WERI-Rb-1 (cell line): Measurements from ENCODE around the gene PLXNB2.

Source experiments
- DNase-seq: peaks from one replicate; pipeline ENCODE4 v3.0.0-alpha.2; 2020
- H3K27ac ChIP-seq: fragments of 250-450 bp; sonication (Bioruptor Pico); 2 replicates; pipeline ENCODE4 v1.5.1; 2020; ENCODE audit warnings: mild to moderate bottlenecking, moderate library complexity
- H3K27me3 ChIP-seq: fragments of 250-450 bp; sonication (Bioruptor Pico); 2 replicates; pipeline ENCODE4 v1.5.1; 2021; ENCODE audit warnings: mild to moderate bottlenecking, low read depth, moderate library complexity; ENCODE audit not compliant: insufficient read depth, severe bottlenecking
- H3K36me3 ChIP-seq: fragments of 250-450 bp; sonication (Bioruptor Pico); 2 replicates; pipeline ENCODE4 v1.5.1; 2020; ENCODE audit warnings: mild to moderate bottlenecking, moderate library complexity
- H3K4me3 ChIP-seq: 2 replicates; pipeline ENCODE4 v1.5.1; 2011; ENCODE audit warnings: low read depth, mild to moderate bottlenecking, control low read depth, low read length
- H3K9me3 ChIP-seq: fragments of 250-450 bp; sonication (Bioruptor Pico); 2 replicates; pipeline ENCODE4 v1.5.1; 2021; ENCODE audit warnings: mild to moderate bottlenecking, moderate library complexity; ENCODE audit not compliant: severe bottlenecking
- TF ChIP-seq, protein P1 (sequence below): IDR thresholded peaks from 2 replicates; pipeline ENCODE4 v1.5.1; 2011; ENCODE audit warnings: low read depth, mild to moderate bottlenecking, control low read depth, inconsistent platforms, low read length

Gene PLXNB2

DNA sequence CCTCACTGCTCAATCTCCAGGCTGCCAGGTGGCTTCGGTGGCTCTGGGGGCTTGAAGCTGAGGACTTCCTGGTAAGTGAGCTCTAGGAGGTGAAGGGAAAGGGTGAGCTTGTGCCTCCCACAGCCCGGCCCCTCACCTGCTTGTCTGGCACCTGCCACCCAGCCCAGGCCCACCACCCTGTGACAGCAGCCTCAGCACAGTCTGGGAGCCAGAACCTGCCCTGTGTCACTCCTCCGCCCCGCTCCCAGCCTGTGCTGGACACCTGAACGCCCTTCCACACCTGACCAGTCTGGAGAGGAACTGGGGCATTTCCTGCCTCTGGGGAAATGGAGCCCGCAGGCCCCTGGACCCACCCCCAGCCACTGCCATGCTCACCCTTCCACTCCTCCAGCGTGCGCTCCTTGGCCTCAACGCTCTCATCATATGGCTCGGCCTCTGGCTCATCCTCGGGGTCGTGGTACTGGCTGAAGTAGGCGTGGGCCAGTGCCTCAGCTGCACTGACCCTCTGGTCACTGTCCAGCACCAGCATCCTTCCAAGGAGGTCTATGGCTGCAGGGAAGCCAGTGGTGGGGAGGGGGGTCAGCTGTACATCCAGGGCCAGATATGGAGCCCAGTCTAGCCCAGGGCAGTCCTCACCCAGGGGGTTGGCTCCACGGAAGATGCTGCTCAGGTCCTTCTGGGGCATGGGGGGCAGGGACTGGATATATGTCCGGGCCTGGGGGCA is 42.3 kb downstream of the PLXNB2 start:
- H3K9me3 ChIP-seq = no peaks in the 10 kb centered on the region
- H3K27me3 ChIP-seq = no peaks in the 10 kb centered on the region

DNA sequence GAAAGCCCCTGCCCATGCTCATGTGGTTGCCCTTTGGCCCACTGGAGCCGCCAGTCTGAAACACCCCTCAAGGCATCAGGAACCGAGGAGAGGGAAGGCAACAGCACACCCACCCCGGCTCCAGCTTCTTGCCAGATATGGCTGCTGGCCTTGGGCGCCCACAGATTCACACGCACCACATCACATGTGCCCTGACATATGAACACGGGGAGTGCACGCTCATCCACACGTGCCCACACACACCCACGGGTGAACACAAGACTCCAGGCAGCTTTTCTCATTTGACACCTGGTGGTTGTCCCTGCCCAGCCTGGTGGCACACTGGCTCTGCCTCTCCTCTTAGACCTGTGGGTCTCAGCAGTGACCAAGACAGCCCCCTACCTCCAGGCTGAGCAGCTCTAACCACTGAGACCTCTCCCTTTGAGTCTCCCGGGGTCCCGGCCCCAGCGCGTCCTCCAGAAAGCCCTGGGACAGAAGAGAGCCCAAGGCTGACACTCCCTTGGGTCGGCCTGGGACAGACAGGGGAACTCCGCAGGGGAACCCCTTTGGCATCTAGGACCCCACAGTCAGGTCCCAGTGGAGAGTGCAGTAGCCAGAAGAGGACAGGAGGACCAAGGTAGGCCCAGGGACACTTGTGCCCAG is 43.2 kb downstream of the PLXNB2 start:
- Histone ChIP-seq H3K4me3 (no peak overlapping the region), H3K9me3 (no peaks in the 10 kb centered on the region), H3K36me3 (peaks cover 25% of the 10 kb centered on the region), H3K27me3 (no peaks in the 10 kb centered on the region), H3K27ac (no peak overlapping the region)
- TF ChIP-seq, protein P1, sequence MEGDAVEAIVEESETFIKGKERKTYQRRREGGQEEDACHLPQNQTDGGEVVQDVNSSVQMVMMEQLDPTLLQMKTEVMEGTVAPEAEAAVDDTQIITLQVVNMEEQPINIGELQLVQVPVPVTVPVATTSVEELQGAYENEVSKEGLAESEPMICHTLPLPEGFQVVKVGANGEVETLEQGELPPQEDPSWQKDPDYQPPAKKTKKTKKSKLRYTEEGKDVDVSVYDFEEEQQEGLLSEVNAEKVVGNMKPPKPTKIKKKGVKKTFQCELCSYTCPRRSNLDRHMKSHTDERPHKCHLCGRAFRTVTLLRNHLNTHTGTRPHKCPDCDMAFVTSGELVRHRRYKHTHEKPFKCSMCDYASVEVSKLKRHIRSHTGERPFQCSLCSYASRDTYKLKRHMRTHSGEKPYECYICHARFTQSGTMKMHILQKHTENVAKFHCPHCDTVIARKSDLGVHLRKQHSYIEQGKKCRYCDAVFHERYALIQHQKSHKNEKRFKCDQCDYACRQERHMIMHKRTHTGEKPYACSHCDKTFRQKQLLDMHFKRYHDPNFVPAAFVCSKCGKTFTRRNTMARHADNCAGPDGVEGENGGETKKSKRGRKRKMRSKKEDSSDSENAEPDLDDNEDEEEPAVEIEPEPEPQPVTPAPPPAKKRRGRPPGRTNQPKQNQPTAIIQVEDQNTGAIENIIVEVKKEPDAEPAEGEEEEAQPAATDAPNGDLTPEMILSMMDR = no peak
- no peak for DNase-seq

More for the DNA sequence above, 42.3 kb downstream of the PLXNB2 start:
- TF ChIP-seq, protein P1 = no peak
- Histone ChIP-seq H3K27ac (no peak overlapping the region), H3K4me3 (no peak overlapping the region), H3K36me3 (peaks cover 22% of the 10 kb centered on the region)
- no peak for DNase-seq

DNA sequence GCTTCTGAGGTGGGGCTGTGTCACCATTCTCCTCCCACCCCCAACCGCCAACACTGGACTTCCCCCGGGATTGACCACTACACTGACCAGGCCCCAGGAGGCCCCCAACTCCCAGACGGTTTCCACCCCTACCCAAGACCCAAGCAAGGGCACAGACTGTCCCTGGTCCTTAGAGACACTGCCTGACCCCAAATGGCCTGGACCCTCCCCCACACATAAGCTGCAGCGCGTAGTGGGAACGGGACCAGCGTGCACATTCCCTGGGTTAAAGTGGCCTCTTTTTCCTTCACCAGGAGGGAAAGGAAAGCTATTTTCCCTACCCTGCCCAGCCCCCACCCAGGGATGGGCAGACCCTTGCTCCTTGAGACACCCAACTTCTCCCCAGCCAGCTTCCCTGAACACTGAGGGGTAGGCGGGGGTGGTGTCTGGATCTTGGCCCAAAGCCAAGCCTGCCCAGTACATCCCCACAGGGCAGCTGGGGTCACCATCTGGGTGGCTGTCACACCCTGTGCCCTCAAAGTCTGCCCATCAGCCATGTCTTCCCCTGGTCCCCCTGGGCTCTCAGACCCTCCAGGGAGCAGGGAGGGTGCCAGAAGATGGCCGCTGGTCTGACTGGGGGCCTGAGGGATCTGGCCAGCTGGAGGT is 44.4 kb downstream of the PLXNB2 start:
- H3K27me3 ChIP-seq = no peaks in the 10 kb centered on the region
- H3K27ac ChIP-seq = peak overlapping the region; percentile 80
- DNase-seq = peak; percentile 70
- peaks cover 35% of the 10 kb centered on the region for H3K36me3 ChIP-seq
- H3K9me3 ChIP-seq = no peaks in the 10 kb centered on the region
- peak overlapping the region; percentile 15 for H3K4me3 ChIP-seq
- TF ChIP-seq, protein P1 = no peak

DNA sequence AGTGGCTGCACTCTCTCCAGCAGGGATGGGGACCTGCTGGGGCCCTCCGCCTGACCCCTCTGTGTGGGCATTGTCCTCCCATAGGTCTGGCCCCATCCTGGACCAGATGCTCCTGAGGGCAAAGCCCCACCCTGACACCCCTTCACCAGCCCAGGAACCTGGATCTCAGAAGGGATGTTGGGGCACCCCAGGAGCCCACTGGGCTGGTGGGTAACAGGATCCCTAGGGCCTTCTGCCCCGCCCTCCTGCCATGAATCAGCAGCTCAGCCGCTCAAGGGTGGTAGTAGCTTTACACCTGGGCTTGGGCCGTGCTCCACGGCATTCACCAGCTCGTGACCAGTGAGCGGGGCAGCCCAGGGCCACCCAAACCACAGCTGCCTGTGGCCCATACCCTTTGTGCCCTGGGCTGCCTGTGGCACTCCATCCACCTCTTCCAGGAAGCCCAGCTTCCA is 45.0 kb downstream of the PLXNB2 start:
- H3K4me3 ChIP-seq = peak overlapping the region; percentile 24
- H3K27ac ChIP-seq = peak overlapping the region; percentile 80
- H3K9me3 ChIP-seq = no peaks in the 10 kb centered on the region
- TF ChIP-seq, protein P1 = no peak
- peak; percentile 53 for DNase-seq
- H3K27me3 ChIP-seq = no peaks in the 10 kb centered on the region
- peaks cover 38% of the 10 kb centered on the region for H3K36me3 ChIP-seq

DNA sequence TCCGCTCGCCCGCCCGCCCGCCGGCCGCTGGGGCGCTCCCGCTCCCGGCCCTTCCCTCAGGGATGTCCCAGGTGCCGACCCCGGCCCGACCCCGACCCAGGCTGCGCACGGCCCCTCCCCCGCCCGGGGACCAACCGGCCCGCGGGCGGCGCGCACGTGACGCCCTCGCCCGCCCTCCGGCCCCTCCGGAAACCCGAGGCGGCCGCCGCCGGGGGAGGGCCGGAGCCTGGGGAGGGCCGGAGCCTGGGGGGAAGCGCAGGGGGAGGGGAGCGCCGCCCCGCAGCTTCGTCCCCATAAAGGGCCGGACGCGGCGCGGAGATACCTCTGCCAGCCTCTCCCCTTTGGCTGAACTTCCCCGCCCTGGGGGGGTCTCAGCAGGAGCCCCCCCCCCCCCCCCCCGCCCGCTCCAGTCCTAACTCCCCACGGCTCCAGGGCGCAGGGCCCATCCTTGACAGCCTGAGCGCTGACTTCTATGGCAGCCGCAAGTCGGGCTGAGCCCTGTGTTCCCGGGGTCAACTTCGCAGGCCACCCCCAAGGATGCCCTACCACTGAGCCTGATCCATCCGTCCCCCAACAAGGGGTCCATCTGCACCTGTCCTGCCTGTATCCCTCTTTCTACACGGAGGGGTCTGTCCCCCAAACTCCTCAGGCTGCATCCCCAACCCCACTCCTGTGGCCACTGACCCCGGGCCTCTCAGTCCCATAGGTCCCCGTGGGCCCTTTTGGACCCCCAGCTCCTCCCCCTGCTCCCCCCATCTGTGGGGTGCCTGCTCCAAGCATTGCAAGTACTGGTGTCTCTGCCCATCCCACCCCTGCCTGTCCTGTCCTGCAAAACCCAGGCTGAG is 45.6 kb downstream of the PLXNB2 start, which contains the start of gene MAPK12:
MAPK12 (minus strand) TSS at position 69 of the 845 bp plus-strand sequence. CDS start 174 bp downstream, outside the sequence.
- H3K9me3 ChIP-seq = no peaks in the 10 kb centered on the region
- no peaks in the 10 kb centered on the region for H3K27me3 ChIP-seq
- peak within 1 kb of the TSS; percentile 77 for H3K4me3 ChIP-seq
- H3K36me3 ChIP-seq = peaks cover 38% of the 10 kb centered on the region
- TF ChIP-seq, protein P1 = no peak
- H3K27ac ChIP-seq = peak within 1 kb of the TSS; percentile 80
- peak; percentile 75 for DNase-seq
